GM19397 (cell line): ENCODE results near the gene KCTD4.

ENCODE experiments used
- ATAC-seq: cut with Tn5 transposase; IDR thresholded peaks from one replicate; pipeline ENCODE4 v1.9.1; 2021; ENCODE audit warnings: mild to moderate bottlenecking, moderate library complexity; ENCODE audit not compliant: unreplicated experiment

Gene KCTD4

DNA sequence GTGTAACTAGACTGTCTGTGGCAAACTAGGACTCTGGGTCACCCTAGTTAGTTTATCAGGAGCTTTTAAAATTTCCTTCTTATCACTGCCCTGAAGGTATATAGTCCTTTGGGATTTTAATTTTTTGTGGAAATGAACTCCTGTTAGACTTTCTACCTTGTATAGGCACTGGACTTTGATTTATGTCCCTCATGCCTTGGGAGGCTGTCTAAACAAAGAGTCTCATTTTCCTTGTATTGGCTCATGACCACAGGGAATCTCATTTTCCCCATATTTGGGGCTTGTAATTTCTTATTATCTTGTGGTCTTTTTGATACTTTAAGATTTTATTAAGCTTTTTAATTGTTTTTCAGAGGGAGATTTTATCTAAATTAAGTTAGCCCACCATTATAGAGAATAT is 21.4 kb downstream of the KCTD4 start:
- ATAC-seq = no peak

DNA sequence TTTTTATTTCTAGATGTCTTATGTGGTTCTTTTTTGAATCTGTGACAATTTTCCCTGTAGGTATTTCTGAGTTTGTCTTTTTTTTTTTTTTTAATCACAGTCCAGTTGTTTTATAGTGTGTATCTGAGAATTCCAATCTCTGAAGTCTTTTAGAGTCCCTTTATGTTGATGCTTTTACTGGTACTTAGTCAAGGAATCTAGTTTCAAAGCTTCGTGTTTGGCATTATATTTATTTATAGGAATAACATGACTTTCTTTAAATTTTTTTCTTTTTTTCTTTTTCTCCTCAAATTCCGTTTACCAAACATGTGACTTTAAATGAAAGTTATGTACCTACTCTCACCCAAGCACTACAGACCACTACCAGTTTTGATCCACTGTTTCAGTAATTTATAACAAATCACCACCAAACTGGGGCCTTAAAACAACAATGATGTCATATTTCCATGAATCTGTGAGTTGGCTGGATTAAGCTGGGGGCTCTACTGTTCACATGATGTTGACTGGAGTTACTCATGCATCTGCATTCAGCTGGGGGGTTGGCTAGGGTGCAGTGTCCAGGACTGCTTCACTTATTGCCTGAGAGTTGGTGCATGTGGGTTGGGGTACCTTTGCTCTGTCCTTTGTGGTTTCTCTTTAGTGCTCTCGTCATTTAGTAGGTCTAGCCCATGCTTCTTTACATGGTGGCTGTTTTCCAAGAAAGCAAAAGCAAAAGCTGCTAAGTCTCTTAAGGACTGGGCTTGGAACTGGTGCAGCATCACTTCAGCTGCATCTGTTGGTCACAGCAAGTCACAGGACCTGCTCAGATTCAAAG is 22.3 kb downstream of the KCTD4 start:
- ATAC-seq = no peak

DNA sequence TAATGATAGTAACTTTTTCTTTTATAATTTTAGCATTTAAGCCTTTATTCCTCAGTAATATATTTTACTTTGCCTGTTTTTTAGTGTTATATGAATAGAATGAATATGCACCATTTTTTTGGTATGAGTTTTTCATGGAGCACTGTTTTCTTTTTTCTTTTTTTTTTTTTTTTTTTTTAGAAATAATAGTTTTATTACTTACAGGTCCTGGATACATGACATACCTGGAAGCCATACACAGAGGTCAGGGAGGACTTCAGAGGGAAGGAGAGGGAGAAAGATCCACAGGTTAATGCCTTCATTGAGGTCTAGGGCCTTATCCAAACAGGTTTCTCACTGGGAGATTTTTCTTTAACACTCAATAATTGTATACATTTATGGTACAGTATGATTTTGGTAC is 26.4 kb downstream of the KCTD4 start:
- ATAC-seq = no peak

DNA sequence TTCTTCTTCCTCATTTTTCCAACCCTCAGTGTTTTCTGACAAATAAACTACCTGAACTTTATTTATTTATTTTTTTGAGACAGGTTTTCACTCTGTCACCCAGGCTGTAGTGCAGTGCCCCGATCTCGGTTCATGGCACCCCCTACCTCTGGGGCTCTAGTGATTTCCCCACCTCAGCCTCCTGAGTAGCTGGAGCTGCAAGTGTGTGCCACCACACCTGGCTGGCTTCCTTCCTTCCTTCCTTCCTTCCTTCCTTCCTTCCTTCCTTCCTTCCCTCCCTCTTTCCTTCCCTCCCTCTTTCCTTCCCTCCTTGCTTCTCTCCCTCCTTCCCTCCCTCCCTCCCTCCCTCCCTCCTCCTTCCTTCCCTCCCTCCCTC is 32.3 kb downstream of the KCTD4 start:
- ATAC-seq = no peak

DNA sequence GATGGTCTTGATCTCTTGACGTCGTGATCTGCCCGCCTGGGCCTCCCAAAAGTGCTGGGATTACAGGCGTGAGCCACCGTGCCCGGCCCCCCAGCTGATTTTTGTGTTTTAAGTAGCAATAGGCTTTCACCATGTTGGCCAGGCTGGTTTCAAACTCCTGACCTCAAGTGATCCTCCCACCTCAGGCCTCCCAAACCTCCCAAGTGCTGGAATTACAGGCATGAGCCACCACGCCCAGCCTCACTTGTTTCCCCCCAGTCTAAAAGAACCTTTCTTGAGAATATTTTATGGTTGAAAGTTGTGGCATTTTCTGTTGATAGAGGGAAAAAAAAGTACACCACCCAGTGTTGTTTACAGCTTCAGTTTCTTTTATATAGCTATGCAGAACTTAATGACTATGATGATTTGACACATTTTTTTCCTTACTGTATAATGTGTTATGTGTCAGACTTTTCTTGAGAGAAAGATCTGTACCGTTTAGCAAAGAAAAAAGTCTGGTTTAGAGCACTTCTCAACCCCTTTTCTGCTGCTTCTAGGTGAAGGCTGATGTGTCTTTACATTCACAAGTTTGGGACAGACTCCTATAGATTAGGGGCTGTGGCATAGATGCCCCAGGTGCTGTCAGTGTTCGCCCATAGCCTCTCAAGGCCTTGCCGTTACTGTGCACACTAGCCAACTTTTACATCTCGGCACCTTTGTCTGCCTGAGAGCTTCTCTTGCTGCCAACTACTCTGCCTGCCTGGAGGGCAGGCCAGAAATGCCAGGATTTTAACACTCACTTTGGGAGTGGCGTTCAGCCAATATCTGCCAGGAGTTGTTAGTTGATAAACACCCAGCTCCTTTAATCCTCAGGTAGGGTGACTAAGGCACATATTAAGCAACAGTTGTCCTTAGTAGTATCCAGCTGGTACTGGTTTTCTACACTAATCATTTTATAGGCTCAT is 33.0 kb downstream of the KCTD4 start:
- ATAC-seq = no peak

DNA sequence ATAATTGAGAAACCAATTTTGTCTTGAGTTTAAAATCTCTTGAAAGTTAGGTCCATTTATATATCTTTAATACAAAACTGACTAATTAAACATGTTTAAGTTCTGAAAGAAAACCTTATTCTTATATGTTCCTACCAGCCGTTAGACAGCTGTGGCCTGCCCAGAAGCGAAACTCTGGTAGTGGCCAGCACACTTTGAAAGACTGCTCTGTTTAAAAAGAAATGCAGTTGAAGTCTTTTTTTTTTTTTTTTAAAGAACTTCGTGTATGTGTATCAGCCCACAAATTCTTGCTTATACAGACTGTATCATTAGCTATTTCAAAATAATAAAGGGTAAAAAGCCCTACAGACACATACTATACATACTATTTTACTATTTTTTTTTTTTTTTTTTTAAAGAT is 34.0 kb downstream of the KCTD4 start:
- no peak for ATAC-seq

DNA sequence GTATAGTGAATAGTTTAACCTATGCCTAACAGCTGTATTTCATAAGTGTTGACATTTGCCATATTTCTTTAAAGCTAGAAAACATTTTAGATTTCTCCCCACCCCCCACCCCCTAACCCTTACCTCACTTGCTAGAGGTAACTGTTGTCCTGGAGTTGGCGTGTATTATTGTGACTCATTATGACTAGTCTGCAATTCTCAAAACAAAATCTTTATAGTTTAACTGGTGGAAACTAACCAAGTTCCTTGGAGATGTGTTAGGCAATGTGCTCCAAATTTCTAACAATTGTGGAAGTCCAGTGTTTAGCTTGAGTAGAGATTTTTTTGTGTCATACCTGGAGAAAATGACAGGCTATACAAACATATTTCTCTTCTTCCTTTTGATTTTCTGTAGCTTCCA is 38.0 kb downstream of the KCTD4 start:
- no peak for ATAC-seq

DNA sequence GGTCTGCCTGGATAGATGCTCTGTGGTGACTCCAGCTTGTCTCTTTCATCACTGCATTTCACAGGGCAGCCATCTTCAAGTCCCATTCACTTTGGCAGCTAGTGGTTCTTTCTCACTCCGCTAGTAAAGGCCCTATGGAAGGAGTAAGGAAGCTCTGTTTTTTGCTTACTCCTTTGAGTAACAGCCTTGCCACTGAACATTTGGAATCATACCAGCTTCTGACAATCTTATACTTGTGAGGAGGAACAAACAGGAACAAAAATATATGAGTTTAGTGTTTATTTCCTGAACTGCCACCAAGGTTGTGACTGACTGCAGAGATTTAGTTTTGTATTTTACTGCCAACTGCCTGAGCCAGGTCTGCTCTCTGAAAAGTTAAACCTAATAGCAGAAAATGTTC is 38.7 kb downstream of the KCTD4 start:
- no peak for ATAC-seq

DNA sequence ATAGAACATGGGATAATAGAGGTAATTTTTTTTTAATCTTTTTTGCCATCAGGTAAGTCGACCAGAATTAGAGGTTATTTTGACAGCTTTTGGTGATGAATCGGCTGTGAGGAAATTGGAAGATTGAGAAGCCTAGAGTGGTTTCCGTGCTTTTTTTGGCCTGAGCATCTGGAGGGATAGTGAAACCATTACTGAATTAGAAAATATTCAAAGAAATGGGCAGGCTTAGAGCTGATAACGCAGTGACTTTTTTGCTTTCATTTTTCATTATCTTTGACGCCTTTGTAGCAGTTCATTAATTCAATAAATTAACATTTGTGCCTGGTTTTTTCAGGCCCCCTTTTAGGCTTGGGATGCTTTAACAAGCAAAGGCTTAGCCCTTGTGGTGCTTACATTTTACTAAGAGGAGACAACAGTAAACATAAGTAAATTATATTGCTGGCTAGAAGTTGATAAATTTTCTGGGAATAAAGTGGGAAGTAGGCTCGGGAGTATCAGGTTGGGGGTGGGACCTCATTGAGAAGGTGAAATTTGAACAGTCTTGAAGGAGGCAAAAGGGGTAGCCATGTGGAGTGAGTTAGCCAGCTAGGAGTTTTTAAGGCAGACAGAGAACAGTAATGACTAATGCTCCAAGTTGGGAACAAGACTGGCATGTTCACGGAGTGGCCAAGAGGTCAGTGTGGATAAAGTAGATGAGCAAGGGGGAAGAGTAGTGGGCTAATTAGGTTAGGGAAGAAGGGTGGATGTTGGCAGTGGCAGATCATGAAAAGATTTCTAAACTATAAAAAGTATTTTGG is 44.1 kb downstream of the KCTD4 start:
- no peak for ATAC-seq

DNA sequence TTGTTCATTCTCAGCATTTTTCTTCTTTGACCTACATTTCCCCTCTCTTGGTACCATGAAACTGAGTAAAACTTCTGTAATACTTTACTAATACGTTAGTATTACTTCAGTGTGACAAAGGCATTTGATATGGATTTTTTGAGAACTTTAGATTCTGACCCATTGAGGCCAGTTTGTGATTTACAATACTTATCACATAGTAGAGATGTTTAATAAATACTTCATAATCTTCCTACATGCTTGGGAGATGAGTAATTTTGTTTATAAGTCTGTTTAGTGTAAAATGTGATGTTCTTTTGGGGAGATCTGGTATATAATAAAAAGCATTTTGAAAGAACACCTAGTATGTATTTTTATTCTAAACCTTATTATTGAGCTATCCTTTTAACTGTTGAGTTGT is 50.9 kb downstream of the KCTD4 start:
- ATAC-seq = no peak

DNA sequence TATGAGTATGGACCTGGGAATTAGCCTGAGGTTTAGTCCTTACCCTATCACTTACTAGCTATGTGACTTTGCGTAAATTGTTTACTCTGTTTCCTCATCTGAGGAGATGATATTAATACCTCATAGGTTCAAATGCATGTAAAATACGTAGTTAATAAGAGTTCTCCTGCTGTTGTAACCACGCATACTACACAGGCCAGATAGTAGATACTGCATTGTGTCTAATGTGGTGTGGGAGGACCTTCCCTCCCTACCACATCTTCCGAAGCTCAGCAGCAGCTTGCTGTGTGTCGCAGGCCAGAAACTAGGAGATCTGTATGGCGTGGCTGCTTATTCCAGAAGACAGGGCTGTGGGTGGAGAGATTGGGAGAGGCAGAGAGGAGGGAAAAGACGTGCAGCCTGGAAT is 57.5 kb downstream of the KCTD4 start:
- ATAC-seq = no peak
